Activated CD4-positive, alpha-beta T cell treated with anti-CD3 and anti-CD28 coated beads, Interleukin-2, amount 50 U/mL, for 48 hours (primary cell): ENCODE measurements around the gene CCDC106.
A peak's percentile ranks its signal among the peaks of the same experiment; 100 is the strongest.

ENCODE experiments used
- DNase-seq, 2 experiments: peaks; one replicate each; pipeline ENCODE4 v3.0.0-alpha.2; 2020

Gene CCDC106

DNA sequence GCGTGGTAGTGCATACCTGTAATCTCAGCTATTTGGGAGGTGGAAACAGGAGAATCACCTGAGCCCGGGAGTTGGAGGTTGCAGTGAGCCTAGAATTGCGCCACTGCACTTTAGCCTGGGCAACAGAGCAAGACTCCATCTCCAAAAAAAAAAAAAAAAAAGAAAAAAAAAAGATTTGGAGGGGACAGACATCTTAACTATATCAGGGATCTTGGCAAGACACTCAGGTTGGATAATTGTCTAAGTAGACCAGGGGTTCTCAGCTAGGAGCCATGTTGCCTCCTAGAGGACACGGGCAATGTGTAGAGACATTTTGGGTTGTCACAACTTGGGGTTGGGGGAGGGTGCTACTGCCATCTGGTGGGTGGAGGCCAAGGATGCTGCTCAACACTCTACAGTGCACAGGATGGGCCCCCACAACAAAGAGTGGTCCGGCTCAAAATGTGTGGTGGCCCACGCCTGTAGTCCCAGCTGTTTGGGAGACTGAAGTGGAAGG, 9.1 kb upstream of the CCDC106 start:
- DNase-seq, result peak; percentile 61 to 75

DNA sequence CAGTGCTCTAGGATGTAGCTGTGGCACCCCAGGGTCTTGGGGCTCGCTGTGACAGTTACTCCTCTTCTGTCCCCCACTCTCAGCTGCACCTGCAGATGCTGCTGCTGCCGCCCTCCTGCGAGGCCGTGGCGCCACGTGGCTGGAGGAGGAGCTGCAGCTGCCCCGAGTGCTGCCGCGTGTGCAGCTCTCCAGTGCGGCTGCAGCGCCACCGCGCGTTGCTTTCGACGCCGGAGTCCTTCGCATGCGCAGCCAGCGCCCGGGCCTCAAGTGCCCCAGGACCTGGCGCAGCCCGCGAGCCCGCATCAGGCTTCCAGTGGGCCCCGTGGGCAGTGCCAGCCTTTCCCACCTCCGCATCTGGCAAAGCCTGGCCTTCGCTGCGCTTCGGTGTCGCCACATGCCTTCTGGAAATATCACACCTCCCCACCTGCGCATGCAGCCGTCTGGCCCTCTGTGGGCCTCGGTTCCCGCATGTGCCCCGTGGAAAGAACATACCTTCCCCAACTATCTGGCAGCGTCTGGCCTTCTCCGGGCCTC, 7.9 kb upstream of the CCDC106 start:
- peak; percentile 71 to 76 for DNase-seq

DNA sequence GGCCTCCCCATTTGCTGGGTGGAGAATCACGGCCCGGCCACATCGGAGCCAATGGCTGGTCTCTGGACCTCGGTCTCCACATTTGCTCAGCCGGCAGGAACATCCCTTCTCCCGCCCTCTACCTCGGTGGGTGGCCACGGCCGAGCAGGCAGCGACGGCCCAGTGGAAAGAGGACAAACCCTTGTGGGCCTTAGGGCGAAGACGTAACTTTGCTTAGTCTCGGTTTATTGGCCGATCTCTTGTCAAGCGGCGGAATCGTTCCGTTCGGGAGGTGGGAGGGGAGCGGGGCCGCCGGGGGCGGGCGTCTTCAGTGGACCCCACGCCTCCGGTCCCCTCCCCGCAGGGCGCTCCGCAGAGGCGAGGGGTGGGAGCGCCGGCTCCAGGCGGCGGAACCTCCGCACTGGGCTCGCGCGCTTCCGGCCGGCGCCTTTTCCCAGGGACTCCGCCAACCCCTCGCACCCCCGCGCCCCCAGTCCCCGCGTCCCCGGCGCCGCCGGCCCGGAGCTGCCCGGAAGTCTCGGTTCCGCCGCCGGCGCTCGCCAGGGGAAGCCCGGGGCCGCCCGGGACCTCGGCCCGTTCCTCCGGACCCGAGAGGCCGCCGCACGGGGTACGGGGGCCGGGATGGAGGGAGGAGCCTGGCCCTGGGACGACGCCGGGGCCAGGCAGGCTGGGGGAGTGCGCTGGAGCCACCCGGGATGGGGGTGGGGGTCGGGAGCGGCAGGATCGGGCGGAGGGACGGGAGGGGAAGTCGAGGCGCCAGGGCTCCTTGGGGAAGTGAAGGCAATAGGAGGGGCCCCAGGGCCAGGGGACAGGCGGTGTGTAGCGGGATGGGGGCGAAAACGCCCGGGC, 7.2 kb upstream of the CCDC106 start, which contains the start of gene ZNF580:
ZNF580 (plus strand) TSS at position 426 of the 849 bp plus-strand sequence. CDS start 1,507 bp downstream, outside the sequence.
- peak; percentile 73 to 74 for DNase-seq

DNA sequence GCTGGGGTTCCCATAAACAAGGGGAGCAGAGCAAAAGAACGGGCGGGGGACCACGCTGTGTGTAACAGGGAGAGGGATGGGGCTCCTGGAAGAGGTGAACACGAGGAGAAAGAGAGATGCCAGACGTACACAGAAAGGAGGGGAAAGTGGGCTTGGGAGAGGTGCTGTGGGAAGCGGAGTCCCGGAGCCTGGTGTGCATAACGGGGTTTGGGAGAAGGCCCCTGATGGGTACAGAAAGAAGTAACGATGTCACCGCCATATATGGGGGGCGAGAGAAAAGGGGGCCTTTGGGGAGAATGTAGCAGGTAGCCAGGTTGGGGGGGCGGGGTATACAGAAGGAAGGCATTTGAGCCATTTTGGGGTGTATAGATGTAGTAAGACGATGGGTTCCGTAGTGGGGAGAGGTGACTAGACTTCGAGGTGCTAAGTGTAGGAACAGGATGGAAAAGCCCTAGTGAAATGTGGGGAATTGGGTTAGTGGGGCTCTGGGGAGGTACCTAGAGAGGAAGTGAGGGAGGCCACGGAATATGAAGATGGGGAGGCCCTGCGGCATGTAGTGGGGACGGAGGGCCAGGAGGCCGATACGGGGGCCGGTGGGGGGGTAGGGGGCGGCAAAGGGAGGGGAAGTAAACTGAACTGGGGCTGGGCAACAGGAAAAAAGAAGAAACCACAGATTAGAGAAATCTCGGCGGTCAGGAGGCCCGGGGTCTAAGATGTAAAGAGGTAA, 6.4 kb upstream of the CCDC106 start:
- peak; percentile 43 to 51 for DNase-seq

DNA sequence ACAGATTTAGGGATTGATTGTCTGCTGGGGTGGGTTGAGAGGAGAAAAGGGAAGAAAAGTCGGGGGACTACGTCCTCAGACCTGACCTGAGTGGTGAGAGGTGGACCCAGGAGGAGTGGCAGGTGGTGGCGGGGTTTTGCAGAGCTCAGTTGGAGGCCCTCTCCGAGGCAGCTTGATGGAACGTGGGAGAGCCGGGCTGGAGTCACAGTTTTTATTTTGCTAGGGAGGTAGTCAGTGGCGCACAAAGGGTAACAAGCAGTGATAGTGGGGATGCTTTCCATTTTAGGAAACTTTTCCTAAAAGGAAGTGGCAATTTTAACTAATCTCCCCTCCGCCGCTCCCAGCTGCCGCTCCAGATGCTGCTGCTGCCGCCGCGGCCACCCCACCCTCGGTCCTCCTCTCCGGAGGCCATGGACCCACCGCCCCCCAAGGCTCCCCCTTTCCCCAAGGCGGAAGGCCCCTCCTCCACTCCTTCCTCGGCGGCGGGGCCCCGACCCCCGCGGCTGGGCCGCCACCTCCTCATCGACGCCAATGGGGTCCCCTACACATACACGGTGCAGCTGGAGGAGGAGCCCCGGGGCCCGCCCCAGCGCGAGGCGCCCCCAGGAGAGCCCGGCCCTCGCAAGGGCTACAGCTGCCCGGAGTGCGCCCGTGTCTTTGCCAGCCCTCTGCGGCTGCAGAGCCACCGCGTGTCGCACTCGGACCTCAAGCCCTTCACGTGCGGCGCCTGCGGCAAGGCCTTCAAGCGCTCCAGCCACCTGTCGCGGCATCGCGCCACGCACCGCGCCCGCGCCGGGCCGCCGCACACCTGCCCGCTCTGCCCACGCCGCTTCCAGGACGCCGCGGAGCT, 5.6 kb upstream of the CCDC106 start:
- DNase-seq, result peak; percentile 51 to 57

DNA sequence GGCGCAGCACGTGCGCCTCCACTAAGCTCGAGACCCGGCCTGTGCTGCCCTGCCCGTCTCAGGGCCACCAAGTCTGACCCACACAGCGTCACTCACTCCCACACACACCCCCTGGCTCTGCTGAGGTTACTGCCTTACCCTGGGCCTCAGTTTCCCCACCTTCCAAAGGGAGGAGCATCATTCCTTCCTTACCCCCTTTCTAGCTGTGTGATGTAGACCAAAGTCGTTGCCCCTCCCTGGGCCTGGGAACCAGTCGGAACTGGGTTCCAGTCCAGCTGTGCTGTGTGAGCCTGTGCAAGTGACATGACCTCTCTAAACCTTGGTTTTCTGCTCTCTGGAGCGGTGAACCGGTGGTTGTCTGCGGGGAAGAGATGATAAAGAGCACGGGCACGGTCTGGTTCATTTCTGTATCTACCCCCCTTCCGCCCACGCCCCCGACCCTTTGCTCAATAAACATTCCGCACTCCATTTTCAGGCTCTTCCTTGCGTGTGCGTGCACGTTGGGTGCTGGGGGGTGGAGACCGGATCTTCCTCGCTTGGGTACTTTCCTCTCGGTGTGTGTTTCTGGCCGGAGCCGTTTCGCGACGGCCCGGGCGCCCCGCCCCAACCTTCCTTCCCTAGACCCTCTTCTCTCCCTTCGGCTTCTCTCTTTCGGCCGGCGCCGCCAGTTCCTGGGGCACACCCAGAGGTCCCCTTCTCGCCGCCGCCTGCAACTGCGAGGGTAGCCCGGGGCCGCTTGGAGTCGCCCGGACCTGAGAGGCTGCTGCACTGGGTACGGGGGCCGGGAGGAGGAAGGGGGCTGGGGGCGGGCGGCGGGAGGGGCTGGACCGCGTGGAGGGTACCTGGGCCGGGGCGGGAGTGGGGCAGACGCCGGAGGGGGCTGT, 4.8 kb upstream of the CCDC106 start, which contains the start of gene ZNF581:
ZNF581 (plus strand) TSS at position 647 of the 884 bp plus-strand sequence. CDS start 923 bp downstream, outside the sequence.
- DNase-seq, result peak; percentile 85 to 88

DNA sequence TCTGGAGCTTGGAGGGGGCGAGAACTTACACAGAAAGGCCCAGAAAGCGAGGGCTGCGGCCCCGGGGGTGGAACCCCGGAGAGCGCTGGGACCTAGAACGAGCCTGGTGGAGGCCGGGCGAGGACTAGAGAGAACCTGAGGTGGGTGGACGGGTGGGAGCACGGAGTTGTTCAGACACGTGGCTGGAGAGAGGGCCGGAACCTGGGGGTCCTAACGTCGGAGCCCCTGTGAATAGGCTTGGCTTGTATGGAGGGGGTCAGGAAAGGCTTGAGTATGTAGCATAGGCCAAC, 4.2 kb upstream of the CCDC106 start:
- DNase-seq, result no peak

DNA sequence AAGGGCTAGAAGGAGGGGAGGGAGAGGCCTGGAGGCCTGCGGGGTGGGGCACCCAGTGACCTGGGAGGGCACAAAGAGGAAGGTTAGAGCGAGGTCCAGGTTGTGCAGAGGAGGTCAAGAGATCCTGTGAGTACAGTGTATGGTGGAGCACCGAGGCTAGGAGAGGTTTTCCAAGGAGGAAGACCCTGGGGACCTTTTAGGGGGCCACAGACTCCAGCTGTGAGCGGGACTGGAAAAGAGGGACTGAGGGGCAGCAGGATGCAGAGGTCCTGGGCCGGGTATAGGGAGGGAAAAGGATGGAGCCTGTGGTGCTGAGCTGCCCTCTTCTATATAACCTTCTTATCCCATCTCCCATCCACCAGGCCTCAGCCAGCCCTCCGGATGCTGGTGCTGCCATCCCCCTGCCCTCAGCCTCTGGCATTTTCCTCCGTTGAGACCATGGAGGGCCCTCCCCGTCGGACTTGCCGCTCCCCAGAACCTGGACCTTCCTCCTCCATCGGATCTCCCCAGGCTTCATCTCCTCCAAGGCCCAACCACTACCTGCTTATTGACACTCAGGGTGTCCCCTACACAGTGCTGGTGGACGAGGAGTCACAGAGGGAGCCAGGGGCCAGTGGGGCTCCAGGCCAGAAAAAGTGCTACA, 3.7 kb upstream of the CCDC106 start:
- no peak for DNase-seq

DNA sequence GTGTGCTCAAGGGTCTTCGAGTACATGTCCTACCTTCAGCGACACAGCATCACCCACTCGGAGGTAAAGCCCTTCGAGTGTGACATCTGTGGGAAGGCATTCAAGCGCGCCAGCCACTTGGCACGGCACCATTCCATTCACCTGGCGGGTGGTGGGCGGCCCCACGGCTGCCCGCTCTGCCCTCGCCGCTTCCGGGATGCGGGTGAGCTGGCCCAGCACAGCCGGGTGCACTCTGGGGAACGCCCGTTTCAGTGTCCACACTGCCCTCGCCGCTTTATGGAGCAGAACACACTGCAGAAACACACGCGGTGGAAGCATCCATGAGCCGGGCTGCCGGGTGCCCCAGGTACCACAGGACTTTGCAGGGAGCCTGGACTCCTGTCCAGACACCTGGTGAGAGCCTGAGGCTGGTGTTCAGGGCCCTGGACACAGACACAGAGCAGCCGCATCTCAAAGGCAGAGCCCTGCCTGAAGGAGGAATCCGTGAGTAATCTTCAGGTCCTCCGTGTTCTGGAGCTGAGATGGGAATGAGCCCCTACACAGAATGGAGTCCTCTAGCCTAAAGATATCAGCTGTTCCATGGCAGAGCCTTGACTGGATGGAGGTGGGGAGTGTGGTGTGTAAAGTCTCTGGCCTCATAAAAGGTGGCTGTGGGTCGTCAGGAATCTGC, 3.0 kb upstream of the CCDC106 start:
- no peak for DNase-seq

DNA sequence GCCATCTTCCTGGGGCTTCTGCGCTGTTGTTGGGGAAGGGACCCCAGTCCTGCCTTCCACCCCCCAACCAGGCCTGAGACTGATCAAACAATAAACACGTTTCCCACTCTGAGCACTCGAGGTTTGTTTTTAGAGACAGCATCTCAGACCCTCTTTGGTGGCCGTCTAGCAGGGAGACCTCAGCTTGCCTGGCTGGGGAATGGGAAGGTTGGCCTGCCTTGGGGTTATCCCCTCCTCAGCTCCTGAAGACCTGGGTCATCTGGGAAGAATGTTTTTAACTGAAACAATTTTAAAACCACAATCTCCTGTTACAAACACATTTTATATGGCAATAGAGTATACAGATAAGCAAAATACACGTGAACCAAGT, 2.5 kb upstream of the CCDC106 start:
- DNase-seq, result no peak

DNA sequence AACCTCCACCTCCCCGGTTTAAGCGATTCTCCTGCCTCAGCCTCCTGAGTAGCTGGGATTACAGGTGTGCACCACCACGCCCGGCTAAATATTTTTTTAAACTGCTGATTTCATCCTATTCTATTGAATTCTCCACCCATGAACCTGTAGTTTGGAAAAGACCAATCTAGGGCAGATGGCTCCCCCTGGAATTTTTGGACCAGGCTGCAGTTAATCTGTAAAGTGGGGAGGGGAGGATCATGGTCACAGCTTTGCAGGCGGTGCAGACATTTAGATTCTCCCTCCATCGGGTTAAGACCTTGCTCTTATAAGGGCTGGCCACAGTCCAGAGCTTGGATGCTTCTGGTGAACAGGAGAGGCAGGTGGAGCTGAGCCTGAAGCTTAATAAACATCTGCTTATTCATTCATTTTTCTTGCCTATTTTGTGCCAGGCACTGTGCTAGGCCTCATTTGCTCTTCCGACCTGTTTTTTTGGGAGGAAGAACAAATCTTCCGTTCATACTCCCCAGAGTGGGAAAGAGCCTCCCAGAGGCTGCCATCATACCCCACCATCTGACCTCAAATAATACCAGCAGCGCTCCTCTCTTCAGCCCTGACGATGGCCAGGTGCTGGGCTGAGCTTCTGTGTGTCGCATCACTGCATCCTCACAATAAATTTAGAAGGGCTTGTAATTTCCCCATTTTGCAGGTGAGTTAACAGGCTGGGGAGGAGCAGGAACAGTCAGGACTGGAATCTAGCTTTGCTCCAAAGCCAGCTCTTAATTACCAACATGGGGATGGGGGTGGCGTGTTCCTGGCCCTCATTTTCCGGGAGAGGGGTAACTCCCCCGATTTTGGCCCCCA, 902 bp upstream of the CCDC106 start:
- DNase-seq, result no peak

DNA sequence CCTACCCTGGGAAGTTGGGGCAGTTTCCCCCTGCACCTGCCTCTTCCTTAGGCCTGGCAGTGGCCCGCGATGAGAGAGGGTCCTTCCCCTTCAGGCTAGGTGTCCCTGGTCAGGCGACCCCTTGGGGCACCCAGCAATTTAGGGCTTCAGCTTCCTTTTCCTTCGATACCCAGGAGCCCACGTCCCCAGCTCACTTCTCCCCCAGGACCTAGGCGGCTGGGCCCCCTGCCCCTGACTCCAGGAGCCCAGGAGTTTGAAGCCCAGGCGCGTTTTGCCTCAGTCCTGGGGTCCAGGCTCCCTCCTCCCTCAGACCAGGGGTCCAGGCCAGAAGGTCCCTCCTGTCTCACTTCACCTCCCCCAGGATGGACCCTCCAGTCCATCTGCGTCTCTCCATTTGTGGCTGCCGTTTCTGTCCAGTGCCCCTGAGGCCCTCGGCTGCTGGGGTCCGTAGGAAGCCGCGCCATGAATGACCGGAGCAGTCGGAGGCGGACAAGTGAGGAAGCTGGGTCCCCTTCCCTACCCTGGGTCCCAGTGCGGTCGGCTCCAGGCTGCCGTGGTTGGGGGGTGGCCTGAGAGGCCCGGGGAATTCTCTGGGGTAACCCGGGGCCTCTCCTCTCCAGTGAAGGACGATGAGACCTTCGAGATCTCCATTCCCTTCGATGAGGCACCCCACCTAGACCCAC, 714 bp downstream of the CCDC106 start:
- no peak for DNase-seq

DNA sequence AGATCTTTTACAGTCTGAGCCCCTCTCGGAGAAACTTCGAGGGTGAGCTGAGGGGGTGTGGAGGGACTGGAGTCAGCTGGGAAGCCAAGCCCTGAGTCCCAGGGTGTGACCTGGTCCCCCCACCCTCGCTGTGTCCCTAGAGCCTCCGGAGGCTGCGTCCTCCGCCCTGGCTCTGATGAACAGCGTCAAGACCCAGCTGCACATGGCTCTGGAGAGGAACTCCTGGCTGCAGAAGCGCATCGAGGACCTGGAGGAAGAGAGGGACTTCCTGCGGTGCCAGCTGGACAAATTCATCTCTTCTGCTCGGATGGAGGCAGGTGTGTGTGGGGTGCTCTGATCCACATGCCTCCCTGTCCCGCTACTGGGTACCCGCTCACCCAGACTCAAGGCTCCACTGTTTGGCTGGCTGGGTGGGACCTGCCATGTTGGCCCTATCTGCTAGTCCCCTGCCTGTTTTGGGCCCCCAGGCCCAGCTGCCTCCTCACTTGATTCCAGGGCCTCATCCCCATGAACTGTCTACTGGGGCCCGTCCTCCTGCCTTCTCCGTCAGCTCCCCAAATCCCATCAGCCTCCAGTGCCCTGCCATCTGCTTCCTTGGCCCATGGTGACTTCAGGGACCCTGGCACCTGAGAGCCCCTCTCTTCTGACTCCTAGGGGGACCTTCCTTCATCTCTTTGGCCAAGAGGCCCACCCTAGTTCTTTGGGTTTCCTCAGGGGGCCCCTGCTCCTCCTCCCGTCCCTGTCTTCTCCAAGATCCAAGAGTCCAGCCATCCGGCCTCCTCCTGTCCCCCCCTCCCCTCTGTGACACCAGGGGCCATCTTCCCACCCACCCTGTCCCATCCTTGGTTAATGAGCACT, 1.5 kb downstream of the CCDC106 start:
- no peak for DNase-seq

DNA sequence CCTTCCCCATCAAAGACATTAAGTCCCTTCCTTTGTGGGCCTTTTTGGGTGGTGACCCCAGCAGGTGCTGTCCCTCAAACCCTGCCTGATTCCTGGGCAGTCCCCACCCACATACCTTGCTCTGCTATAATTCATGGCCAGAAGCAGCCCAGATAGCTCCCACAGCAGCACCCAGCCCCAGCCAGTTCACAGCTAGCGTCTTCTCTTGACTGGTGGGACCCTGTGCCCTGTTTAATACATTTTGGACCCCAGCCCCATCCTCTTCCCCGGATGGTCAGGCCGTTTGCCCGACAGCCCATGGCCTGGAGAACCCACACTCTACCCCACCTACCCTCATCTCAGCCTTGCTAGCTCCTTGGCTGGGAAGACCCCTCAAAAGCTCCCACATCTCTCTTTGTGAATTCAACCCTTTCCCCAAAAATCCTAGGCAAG, 2.1 kb downstream of the CCDC106 start:
- DNase-seq, result peak; percentile 32 to 41

DNA sequence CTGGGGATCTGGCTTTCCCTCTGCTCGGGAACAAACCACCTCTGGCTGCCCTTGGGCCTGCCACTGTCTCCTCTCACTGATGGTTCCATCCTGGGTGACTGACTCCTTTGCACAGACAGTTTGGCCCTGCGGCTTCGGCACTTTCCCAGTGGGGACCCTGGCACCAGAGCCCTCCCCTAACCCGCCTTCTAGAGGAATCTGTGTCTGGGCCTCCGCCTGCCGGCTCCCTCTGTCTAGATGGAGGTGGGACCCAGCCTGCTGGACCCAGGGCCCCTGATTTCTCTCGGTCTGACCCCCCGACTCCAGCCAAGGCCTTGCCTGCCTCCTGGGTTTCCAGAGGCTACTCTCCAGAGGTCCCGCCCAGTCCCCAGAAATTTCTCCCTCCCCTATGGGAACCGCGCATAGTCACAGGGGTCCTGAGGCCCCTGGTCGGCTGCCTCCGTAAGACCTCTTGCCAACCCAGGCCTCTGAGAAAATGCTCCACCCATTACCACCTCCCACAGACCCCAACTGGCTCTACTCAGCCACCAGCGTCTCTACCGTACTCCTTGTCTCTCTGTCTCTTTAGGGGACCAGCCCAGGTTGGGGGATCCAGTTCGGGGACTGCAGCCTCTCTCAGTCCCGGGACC, 2.7 kb downstream of the CCDC106 start:
- no peak for DNase-seq

DNA sequence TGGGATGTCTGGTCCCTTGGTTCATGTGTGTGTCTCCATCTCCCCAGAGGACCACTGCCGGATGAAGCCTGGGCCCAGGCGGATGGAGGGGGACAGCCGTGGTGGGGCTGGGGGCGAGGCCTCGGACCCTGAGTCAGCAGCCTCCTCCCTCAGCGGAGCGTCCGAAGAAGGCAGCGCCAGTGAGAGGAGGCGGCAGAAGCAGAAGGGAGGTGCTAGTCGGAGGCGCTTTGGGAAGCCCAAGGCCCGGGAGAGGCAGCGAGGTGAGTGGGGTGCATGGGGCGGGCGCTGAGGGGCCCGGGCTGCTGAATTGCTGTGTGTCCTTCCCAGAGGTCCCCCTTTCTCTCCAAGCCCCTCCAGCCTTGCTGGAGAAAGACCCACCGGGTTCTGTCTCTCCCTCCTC, 3.2 kb downstream of the CCDC106 start:
- DNase-seq, result no peak
